ENCODE measurements around the gene SLC49A4. TPM values are rescaled to one million over a fixed set of nuclear protein-coding genes. Genes with fewer than 3 reads are reported as not detected.
A peak's percentile ranks its signal among the peaks of the same experiment; 100 is the strongest.
"Not testable (repeated sequence)": the region's sequence is repeated elsewhere in the genome, so short reads cannot be mapped to it uniquely, and the experiment has no call there.

SLC49A4 gene, protein sequence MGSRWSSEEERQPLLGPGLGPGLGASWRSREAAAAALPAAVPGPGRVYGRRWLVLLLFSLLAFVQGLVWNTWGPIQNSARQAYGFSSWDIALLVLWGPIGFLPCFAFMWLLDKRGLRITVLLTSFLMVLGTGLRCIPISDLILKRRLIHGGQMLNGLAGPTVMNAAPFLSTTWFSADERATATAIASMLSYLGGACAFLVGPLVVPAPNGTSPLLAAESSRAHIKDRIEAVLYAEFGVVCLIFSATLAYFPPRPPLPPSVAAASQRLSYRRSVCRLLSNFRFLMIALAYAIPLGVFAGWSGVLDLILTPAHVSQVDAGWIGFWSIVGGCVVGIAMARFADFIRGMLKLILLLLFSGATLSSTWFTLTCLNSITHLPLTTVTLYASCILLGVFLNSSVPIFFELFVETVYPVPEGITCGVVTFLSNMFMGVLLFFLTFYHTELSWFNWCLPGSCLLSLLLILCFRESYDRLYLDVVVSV
- total RNA-seq, result 17.5 and 20.0 TPM in 2 replicates
- long read RNA-seq, partial matches to known transcripts, result 1 of 2 reads
- long read RNA-seq, other reads (novel, unspliced or antisense), result 0 of 2 reads

DNA sequence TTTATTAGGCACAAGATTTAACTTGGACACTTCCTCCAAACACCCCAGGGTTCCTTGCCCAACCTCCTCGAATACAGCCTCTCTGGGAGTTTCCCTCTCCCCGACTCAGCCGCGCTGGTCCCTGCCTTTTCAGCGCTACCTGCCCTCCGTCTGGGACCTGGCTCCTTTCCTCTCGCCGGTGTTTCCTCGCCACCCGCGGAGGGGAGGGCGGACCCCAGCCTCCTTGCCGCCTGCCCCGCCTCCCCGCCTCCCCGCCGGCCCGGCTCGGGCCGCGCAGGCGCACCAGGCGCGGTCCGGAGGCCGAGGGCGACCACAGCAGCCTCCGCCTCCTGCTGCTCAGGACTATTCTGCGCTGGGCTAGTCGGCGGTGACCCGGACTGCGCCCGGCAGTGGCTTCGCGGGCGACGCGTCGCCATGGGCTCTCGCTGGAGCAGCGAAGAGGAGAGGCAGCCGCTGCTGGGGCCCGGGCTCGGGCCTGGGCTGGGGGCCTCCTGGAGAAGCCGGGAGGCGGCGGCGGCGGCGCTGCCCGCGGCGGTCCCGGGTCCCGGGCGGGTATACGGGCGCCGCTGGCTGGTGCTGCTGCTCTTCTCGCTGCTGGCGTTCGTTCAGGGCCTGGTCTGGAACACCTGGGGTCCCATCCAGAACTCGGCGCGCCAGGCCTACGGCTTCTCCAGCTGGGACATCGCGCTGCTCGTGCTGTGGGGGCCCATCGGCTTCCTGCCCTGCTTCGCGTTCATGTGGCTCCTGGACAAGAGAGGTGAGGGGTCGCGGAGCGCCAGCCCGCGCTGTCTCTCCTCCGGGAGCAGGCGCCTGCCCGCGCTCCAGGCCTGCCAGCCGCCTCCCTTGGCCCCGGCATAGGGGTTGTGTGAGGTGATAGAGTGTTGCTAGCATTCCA is at the start of gene SLC49A4:
Gene SLC49A4, plus strand, starts transcription at position 291 of the 895 bp plus-strand sequence. Its CDS starts 124 bp downstream, at position 415.
- peak within 1 kb of the TSS; percentile 100 for H3K27ac Mint-ChIP-seq
- H3K36me3 Mint-ChIP-seq (ENCODE audit: insufficient read depth), result no peaks in the 10 kb centered on the region
- H3K4me1 Mint-ChIP-seq (ENCODE audit: low read depth), result peaks cover 20% of the 10 kb centered on the region
- no peaks in the 10 kb centered on the region for H3K27me3 Mint-ChIP-seq
- DNase-seq (ENCODE audit: low spot score, unreplicated experiment), result peak; percentile 85
- H3K4me3 Mint-ChIP-seq (ENCODE audit: low read depth), result peak within 1 kb of the TSS; percentile 78
- H3K9me3 Mint-ChIP-seq (ENCODE audit: low read depth), result no peaks in the 10 kb centered on the region
- TF ChIP-seq, protein P1, sequence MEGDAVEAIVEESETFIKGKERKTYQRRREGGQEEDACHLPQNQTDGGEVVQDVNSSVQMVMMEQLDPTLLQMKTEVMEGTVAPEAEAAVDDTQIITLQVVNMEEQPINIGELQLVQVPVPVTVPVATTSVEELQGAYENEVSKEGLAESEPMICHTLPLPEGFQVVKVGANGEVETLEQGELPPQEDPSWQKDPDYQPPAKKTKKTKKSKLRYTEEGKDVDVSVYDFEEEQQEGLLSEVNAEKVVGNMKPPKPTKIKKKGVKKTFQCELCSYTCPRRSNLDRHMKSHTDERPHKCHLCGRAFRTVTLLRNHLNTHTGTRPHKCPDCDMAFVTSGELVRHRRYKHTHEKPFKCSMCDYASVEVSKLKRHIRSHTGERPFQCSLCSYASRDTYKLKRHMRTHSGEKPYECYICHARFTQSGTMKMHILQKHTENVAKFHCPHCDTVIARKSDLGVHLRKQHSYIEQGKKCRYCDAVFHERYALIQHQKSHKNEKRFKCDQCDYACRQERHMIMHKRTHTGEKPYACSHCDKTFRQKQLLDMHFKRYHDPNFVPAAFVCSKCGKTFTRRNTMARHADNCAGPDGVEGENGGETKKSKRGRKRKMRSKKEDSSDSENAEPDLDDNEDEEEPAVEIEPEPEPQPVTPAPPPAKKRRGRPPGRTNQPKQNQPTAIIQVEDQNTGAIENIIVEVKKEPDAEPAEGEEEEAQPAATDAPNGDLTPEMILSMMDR (IDR thresholded peaks at IDR 0.05; ENCODE audit: unreplicated experiment), result peak; percentile 9

DNA sequence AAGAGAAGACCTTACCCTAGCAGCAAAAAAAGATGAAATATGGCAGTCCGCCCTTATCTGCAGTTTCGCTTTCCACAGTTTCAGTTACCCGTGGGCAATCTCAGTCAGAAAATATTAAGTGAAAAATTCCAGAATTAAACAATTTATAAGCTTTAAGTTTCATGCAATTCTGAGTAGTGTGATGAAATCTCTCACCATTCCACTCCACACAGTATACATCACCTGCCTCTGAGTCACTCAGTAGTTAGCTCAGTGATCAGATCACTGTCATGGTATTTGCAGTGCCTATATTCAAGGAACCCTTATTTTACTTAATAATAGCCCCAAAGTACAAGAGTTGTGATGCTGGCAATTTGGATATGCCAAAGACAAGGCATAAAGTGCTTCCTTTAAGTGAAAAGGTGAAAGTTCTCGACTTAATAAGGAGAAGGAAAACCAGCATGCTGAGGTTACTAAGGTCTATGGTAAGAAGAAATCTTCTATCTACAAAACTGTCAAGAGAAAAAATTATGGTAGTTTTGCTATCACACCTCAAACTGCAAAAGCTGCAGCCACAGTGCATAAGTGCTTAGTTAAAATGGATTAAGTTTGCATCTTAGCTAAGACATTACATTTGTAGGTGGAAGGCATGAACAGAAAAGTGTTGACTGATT is 49.4 kb upstream of the SLC49A4 start:
- Mint-ChIP-seq H3K4me3 (ENCODE audit: low read depth) (no peak overlapping the region), H3K27ac (no peak overlapping the region), H3K27me3 (no peaks in the 10 kb centered on the region), H3K4me1 (ENCODE audit: low read depth) (no peaks in the 10 kb centered on the region), H3K36me3 (ENCODE audit: insufficient read depth) (peaks cover 38% of the 10 kb centered on the region), H3K9me3 (ENCODE audit: low read depth) (peaks cover 13% of the 10 kb centered on the region)
- TF ChIP-seq, protein P1 (IDR thresholded peaks at IDR 0.05; ENCODE audit: unreplicated experiment), result no peak
- no peak for DNase-seq (ENCODE audit: low spot score, unreplicated experiment)

DNA sequence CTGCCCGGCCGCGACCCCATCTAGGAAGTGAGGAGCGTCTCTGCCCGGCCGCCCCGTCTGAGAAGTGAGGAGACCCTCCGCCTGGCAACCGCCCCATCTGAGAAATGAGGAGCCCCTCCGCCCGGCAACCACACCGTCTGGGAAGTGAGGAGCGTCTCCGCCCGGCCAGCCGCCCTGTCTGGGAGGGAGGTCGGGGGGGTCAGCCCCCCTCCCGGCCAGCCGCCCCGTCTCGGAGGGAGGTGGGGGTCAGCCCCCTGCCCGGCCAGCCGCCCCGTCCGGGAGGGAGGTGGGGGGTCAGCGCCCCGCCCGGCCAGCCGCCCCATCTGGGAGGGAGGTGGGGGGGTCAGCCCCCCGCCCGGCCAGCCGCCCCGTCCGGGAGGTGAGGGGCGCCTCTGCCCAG is 47.6 kb upstream of the SLC49A4 start:
- Mint-ChIP-seq H3K36me3 (ENCODE audit: insufficient read depth) (peaks cover 33% of the 10 kb centered on the region), H3K9me3 (ENCODE audit: low read depth) (peaks cover 13% of the 10 kb centered on the region)
- H3K4me1 Mint-ChIP-seq (ENCODE audit: low read depth); DNase-seq (ENCODE audit: low spot score, unreplicated experiment); H3K4me3 Mint-ChIP-seq (ENCODE audit: low read depth); H3K27me3 Mint-ChIP-seq; H3K27ac Mint-ChIP-seq: not testable (repeated sequence)

DNA sequence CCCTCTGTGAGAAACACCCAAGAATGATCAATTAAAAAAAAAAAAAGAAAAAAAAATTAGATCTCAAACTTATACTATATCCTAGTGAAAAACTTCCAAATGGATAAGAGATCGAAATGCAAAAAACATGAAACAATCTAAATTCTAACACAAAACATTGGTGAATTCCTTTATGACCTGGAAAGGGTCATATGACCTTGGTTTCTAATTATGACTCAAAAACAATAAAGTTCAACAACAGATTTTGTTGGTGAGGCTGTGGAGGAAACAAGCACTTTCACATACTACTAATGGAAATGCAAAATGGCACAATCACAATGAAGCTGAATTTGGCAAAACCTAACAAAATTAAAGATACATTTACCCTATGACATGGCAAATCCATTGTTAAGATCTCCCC is 46.5 kb upstream of the SLC49A4 start:
- Mint-ChIP-seq H3K27me3 (no peaks in the 10 kb centered on the region), H3K4me1 (ENCODE audit: low read depth) (no peaks in the 10 kb centered on the region), H3K27ac (no peak overlapping the region), H3K4me3 (ENCODE audit: low read depth) (no peak overlapping the region), H3K36me3 (ENCODE audit: insufficient read depth) (peaks cover 33% of the 10 kb centered on the region), H3K9me3 (ENCODE audit: low read depth) (peaks cover 13% of the 10 kb centered on the region)
- DNase-seq (ENCODE audit: low spot score, unreplicated experiment), result no peak
- TF ChIP-seq, protein P1 (IDR thresholded peaks at IDR 0.05; ENCODE audit: unreplicated experiment), result no peak

DNA sequence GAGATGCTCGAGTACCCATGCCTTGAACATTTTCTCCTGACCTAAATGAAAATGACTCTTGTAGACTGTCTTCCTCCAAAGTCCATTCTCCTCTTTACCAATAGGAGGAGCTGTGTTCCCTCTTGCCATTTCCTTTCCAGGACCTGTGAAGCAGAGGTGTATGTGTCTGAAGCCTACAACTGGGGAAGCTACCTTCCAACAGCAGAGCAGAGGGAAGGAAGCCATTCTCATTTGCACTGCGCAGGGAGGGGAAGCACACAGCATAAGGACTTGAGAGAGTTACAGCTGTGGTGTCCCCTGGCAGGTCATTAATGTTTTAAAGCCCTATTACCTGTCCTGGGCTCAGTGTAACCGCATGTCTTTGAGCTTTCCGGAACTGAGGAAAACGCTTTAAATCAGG is 39.9 kb upstream of the SLC49A4 start:
- no peak for DNase-seq (ENCODE audit: low spot score, unreplicated experiment)
- Mint-ChIP-seq H3K4me3 (ENCODE audit: low read depth) (no peak overlapping the region), H3K36me3 (ENCODE audit: insufficient read depth) (peaks cover 18% of the 10 kb centered on the region), H3K4me1 (ENCODE audit: low read depth) (peaks cover 14% of the 10 kb centered on the region), H3K9me3 (ENCODE audit: low read depth) (no peaks in the 10 kb centered on the region), H3K27me3 (no peaks in the 10 kb centered on the region), H3K27ac (no peak overlapping the region)
- TF ChIP-seq, protein P1 (IDR thresholded peaks at IDR 0.05; ENCODE audit: unreplicated experiment), result peak; percentile 68
